BLaER1 (cell line): ENCODE measurements around the gene MAMDC2.

Source experiments
- H3K27ac ChIP-seq: shearing (Covaris generic); formaldehyde crosslinking; 2 replicates; pipeline ENCODE4 v1.8.1; 2022
- H3K27me3 ChIP-seq: shearing (Covaris generic); formaldehyde crosslinking; 2 replicates; pipeline ENCODE4 v1.8.1; 2022
- H3K36me3 ChIP-seq: shearing (Covaris generic); formaldehyde crosslinking; 2 replicates; pipeline ENCODE4 v1.8.1; 2022
- H3K4me1 ChIP-seq: shearing (Covaris generic); formaldehyde crosslinking; 2 replicates; pipeline ENCODE4 v1.8.1; 2022
- H3K4me2 ChIP-seq: shearing (Covaris generic); formaldehyde crosslinking; 2 replicates; pipeline ENCODE4 v1.8.1; 2022
- H3K4me3 ChIP-seq: shearing (Covaris generic); formaldehyde crosslinking; 2 replicates; pipeline ENCODE4 v1.8.1; 2022
- H3K9ac ChIP-seq: shearing (Covaris generic); formaldehyde crosslinking; 2 replicates; pipeline ENCODE4 v1.8.1; 2022
- H3K9me3 ChIP-seq: shearing (Covaris generic); formaldehyde crosslinking; 2 replicates; pipeline ENCODE4 v1.8.1; 2022
- H4K20me1 ChIP-seq: shearing (Covaris generic); formaldehyde crosslinking; 2 replicates; pipeline ENCODE4 v1.8.1; 2022
- Cebpa-rat ChIP-seq: shearing (Covaris generic); IDR thresholded peaks from 2 replicates; pipeline ENCODE4 v1.8.1; 2022

The MAMDC2 gene

GRCh38 chr9:70112981-70113380 is 69.3 kb downstream of the MAMDC2 start:
- no peak for TF ChIP-seq Cebpa-rat
- H3K4me3 ChIP-seq = no peak overlapping the region

GRCh38 chr9:70113403-70114022 is 69.9 kb downstream of the MAMDC2 start:
- H4K20me1 ChIP-seq = no peaks in the 10 kb centered on the region
- H3K9ac ChIP-seq = no peak overlapping the region
- no peaks in the 10 kb centered on the region for H3K36me3 ChIP-seq
- H3K4me3 ChIP-seq = no peak overlapping the region
- no peak overlapping the region for H3K4me2 ChIP-seq
- H3K27ac ChIP-seq = no peak overlapping the region
- no peaks in the 10 kb centered on the region for H3K27me3 ChIP-seq
- no peaks in the 10 kb centered on the region for H3K9me3 ChIP-seq
- TF ChIP-seq Cebpa-rat = no peak
- peaks cover 17% of the 10 kb centered on the region for H3K4me1 ChIP-seq

More at GRCh38 chr9:70112981-70113380, 69.3 kb downstream of the MAMDC2 start:
- H3K27ac ChIP-seq = no peak overlapping the region
- no peaks in the 10 kb centered on the region for H3K9me3 ChIP-seq
- no peaks in the 10 kb centered on the region for H3K36me3 ChIP-seq
- no peaks in the 10 kb centered on the region for H4K20me1 ChIP-seq
- H3K9ac ChIP-seq = no peak overlapping the region
- peaks cover 17% of the 10 kb centered on the region for H3K4me1 ChIP-seq
- no peak overlapping the region for H3K4me2 ChIP-seq
- H3K27me3 ChIP-seq = no peaks in the 10 kb centered on the region

GRCh38 chr9:70114898-70115297 is 71.2 kb downstream of the MAMDC2 start:
- Histone ChIP-seq H3K27ac (no peak overlapping the region), H3K4me1 (peaks cover 17% of the 10 kb centered on the region), H3K9ac (no peak overlapping the region), H4K20me1 (no peaks in the 10 kb centered on the region), H3K4me2 (no peak overlapping the region), H3K4me3 (no peak overlapping the region), H3K36me3 (no peaks in the 10 kb centered on the region), H3K9me3 (no peaks in the 10 kb centered on the region), H3K27me3 (no peaks in the 10 kb centered on the region)
- TF ChIP-seq Cebpa-rat = no peak

GRCh38 chr9:70117835-70118319 is 74.2 kb downstream of the MAMDC2 start:
- TF ChIP-seq Cebpa-rat = no peak
- Histone ChIP-seq H3K4me2 (no peak overlapping the region), H3K27me3 (no peaks in the 10 kb centered on the region), H3K9ac (no peak overlapping the region), H3K9me3 (no peaks in the 10 kb centered on the region), H3K27ac (no peak overlapping the region), H3K4me3 (no peak overlapping the region), H3K36me3 (no peaks in the 10 kb centered on the region), H4K20me1 (no peaks in the 10 kb centered on the region), H3K4me1 (peaks cover 4% of the 10 kb centered on the region; the same call in 1 of the 2 replicates)

GRCh38 chr9:70119786-70120185 is 76.1 kb downstream of the MAMDC2 start:
- Histone ChIP-seq H3K36me3 (no peaks in the 10 kb centered on the region), H3K27me3 (no peaks in the 10 kb centered on the region), H3K27ac (no peak overlapping the region), H3K4me3 (no peak overlapping the region), H3K4me2 (no peak overlapping the region), H3K4me1 (peaks cover 4% of the 10 kb centered on the region; the same call in 1 of the 2 replicates), H3K9ac (no peak overlapping the region), H4K20me1 (no peaks in the 10 kb centered on the region), H3K9me3 (no peaks in the 10 kb centered on the region)
- TF ChIP-seq Cebpa-rat = no peak

DNA sequence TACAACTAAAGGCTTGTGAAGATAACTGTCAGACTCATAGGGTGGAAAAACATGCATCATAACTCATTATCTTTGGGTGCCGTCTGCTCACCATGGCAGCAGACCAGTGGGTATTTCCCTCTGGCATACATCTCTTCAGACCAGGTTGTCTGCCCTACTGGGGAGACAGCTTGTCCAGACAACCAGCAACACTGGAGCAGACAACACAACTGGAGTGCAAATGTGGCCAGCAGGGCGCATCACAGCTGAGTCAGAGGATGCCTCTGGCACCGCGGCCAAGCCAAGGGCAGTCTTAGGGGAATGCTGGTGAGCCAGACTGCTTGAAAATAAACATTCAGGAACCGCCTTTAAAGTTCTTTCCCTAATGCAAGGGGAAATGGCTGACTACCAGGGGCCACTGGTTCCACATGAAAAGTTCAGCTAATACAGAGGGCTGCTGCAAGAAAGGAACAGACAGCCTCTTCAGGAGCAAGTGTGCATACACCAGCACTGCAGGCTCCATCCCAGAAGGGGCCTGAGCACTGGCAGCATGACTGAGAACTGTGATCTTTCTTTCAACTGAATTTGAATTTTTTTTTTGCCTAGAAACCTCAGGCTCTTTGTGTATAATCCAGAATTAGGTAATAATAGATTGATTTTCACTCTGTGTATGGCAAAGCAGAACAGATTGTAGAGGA is 77.3 kb downstream of the MAMDC2 start:
- H3K4me3 ChIP-seq = no peak overlapping the region
- no peaks in the 10 kb centered on the region for H4K20me1 ChIP-seq
- no peak overlapping the region; the same call in 1 of the 2 replicates for H3K4me2 ChIP-seq
- H3K4me1 ChIP-seq = peaks cover 4% of the 10 kb centered on the region; the same call in 1 of the 2 replicates
- no peak overlapping the region for H3K9ac ChIP-seq
- H3K27ac ChIP-seq = no peak overlapping the region
- no peak for TF ChIP-seq Cebpa-rat
- no peaks in the 10 kb centered on the region for H3K9me3 ChIP-seq
- H3K36me3 ChIP-seq = no peaks in the 10 kb centered on the region
- H3K27me3 ChIP-seq = no peaks in the 10 kb centered on the region

GRCh38 chr9:70121818-70122436 is 78.3 kb downstream of the MAMDC2 start:
- Histone ChIP-seq H3K4me3 (no peak overlapping the region), H3K9me3 (no peaks in the 10 kb centered on the region), H3K27ac (no peak overlapping the region), H3K4me1 (peaks cover 4% of the 10 kb centered on the region; the same call in 1 of the 2 replicates), H3K9ac (no peak overlapping the region), H3K27me3 (no peaks in the 10 kb centered on the region), H3K4me2 (no peak overlapping the region), H3K36me3 (no peaks in the 10 kb centered on the region), H4K20me1 (no peaks in the 10 kb centered on the region)
- TF ChIP-seq Cebpa-rat = no peak

- Histone ChIP-seq H3K4me3 (no peak overlapping the region), H3K4me2 (no peak overlapping the region), H3K9me3 (no peaks in the 10 kb centered on the region), H3K27me3 (no peaks in the 10 kb centered on the region), H3K4me1 (peaks cover 4% of the 10 kb centered on the region; the same call in 1 of the 2 replicates), H4K20me1 (no peaks in the 10 kb centered on the region), H3K36me3 (no peaks in the 10 kb centered on the region), H3K9ac (no peak overlapping the region), H3K27ac (no peak overlapping the region)
- TF ChIP-seq Cebpa-rat = no peak
Observed at GRCh38 chr9:70123695-70124094, 80.0 kb downstream of the MAMDC2 start.

GRCh38 chr9:70125621-70126263 is 82.1 kb downstream of the MAMDC2 start:
- H3K27ac ChIP-seq = no peak overlapping the region
- TF ChIP-seq Cebpa-rat = no peak
- peaks cover 4% of the 10 kb centered on the region; the same call in 1 of the 2 replicates for H3K4me1 ChIP-seq
- no peak overlapping the region for H3K4me3 ChIP-seq
- H3K9me3 ChIP-seq = no peaks in the 10 kb centered on the region
- H3K9ac ChIP-seq = no peak overlapping the region
- H3K27me3 ChIP-seq = no peaks in the 10 kb centered on the region
- H3K36me3 ChIP-seq = no peaks in the 10 kb centered on the region
- no peaks in the 10 kb centered on the region for H4K20me1 ChIP-seq
- H3K4me2 ChIP-seq = no peak overlapping the region
